NCI-H82 treated with DMSO at 0.1 percent for 48 hours (cell line): ENCODE measurements around the gene ZMIZ1.

Source experiments
- DNase-seq: peaks from one replicate; lab custom pipeline; 2025; ENCODE audit not compliant: unreplicated experiment; lab: John Stamatoyannopoulos, UW

Gene ZMIZ1

GRCh38 chr10:79068562-79069324 is at the start of gene ZMIZ1:
TSS of gene ZMIZ1 (plus strand) at chr10:79068966. CDS start at chr10:79201633, 132,667 bp downstream.
- peak; percentile 63 for DNase-seq

GRCh38 chr10:79019441-79020014 is 49.2 kb upstream of the ZMIZ1 start:
- no peak for DNase-seq

- DNase-seq, result no peak
Observed at GRCh38 chr10:79020015-79020491, 48.7 kb upstream of the ZMIZ1 start.

- no peak for DNase-seq
Observed at GRCh38 chr10:79020605-79021004, 48.2 kb upstream of the ZMIZ1 start.

- DNase-seq, result no peak
Observed at GRCh38 chr10:79021331-79021907, 47.3 kb upstream of the ZMIZ1 start.

- DNase-seq, result no peak
Observed at GRCh38 chr10:79021948-79022499, 46.7 kb upstream of the ZMIZ1 start.

GRCh38 chr10:79022565-79023230 is 46.1 kb upstream of the ZMIZ1 start:
- no peak for DNase-seq

GRCh38 chr10:79023240-79024162 is 45.3 kb upstream of the ZMIZ1 start:
- DNase-seq, result no peak

GRCh38 chr10:79024296-79024695 is 44.5 kb upstream of the ZMIZ1 start:
- no peak for DNase-seq

GRCh38 chr10:79024720-79025198 is 44.0 kb upstream of the ZMIZ1 start:
- DNase-seq, result no peak

- DNase-seq, result no peak
Observed at GRCh38 chr10:79025199-79025832, 43.5 kb upstream of the ZMIZ1 start.

- no peak for DNase-seq
Observed at GRCh38 chr10:79026341-79026761, 42.4 kb upstream of the ZMIZ1 start.

GRCh38 chr10:79026806-79027146 is 42.0 kb upstream of the ZMIZ1 start:
- no peak for DNase-seq

- no peak for DNase-seq
Observed at GRCh38 chr10:79027147-79028055, 41.4 kb upstream of the ZMIZ1 start.

- no peak for DNase-seq
Observed at GRCh38 chr10:79028056-79028430, 40.7 kb upstream of the ZMIZ1 start.

GRCh38 chr10:79028451-79029010 is 40.2 kb upstream of the ZMIZ1 start:
- DNase-seq, result no peak

- peak; percentile 46 for DNase-seq
Observed at GRCh38 chr10:79029478-79030390, 39.0 kb upstream of the ZMIZ1 start.
